Adipocyte (in vitro differentiated cells): Measurements from ENCODE around the gene PLA2R1.

Experiments
- DNase-seq: peaks from one replicate; pipeline ENCODE4 v3.0.0-alpha.2; 2015; ENCODE audit warnings: low read depth
- H3K27me3 ChIP-seq: replicated peaks from 2 replicates; pipeline ENCODE4 v1.7.0; 2013; ENCODE audit warnings: mild to moderate bottlenecking, low read length, moderate library complexity; ENCODE audit not compliant: control insufficient read depth, insufficient read depth
- H3K36me3 ChIP-seq: 2 replicates; pipeline ENCODE4 v1.7.0; 2013; ENCODE audit warnings: low read length, mild to moderate bottlenecking, moderate library complexity; ENCODE audit not compliant: control insufficient read depth, insufficient read depth, severe bottlenecking
- H3K4me1 ChIP-seq: 2 replicates; pipeline ENCODE4 v1.7.0; 2013; ENCODE audit warnings: mild to moderate bottlenecking, low read length, moderate library complexity; ENCODE audit not compliant: control insufficient read depth, insufficient read depth
- H3K4me3 ChIP-seq: 2 replicates; pipeline ENCODE4 v1.7.0; 2013; ENCODE audit warnings: mild to moderate bottlenecking, low read length, moderate library complexity
- H3K9ac ChIP-seq: 2 replicates; pipeline ENCODE4 v1.7.0; 2013; ENCODE audit warnings: mild to moderate bottlenecking, low read length, moderate library complexity
- H3K9me3 ChIP-seq: 2 replicates; pipeline ENCODE4 v1.7.0; 2013; ENCODE audit warnings: mild to moderate bottlenecking, low read length, moderate library complexity; ENCODE audit not compliant: control insufficient read depth

Gene PLA2R1

DNA sequence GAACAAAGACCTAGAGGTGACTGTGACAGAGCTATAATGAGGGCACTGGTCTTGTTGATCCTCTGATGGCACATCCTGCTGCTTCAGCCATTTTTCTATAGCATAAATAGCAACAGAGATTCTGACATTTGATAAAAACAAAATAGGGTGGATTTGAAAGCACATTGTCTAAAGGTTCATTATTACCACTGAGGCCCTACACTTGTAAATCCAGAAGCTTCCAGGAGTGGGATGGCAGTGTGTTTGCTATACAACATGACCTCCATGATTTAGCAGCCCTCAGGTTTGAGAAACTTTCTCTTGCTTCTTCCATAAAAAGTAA lies 171.2 kb downstream of the PLA2R1 start:
- Histone ChIP-seq H3K27me3 (no peaks in the 10 kb centered on the region), H3K4me3 (no peak overlapping the region), H3K9ac (no peak overlapping the region), H3K4me1 (peaks cover 18% of the 10 kb centered on the region), H3K36me3 (no peaks in the 10 kb centered on the region), H3K9me3 (no peaks in the 10 kb centered on the region)
- DNase-seq: no peak

DNA sequence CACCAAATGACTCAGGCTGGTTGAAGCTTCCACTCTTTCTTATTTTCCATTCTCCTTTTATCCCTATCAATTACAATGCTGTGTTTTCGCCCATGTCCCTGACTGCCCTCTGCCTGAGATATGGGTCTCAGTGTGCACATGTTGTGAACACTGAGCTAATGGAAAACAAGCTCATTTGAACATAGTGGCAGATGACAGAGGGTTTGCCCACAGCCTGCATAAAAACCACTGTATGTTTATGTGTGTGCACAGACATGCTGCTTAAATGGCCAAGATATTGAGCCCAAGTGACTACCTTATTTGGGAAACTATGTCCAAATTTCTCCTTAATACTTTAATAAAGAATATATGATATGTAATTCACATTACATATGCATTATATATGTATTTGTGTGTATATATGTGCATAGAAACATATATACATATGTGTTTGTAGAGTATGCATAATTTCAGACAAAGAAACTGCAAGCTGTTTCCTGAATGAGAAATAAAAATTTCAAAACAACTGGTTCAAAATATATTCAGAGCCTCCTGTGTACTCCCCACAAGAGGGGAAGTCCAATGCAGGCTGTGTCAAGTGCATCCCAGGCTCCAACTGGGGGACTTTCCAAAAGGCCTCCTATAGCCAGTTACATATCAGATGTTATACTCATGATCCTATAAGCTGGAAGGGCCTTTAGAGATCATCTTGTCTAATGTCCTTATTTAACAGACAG lies 171.7 kb downstream of the PLA2R1 start:
- no peaks in the 10 kb centered on the region for H3K36me3 ChIP-seq
- no peak overlapping the region for H3K9ac ChIP-seq
- H3K9me3 ChIP-seq: no peaks in the 10 kb centered on the region
- no peaks in the 10 kb centered on the region for H3K27me3 ChIP-seq
- peaks cover 18% of the 10 kb centered on the region for H3K4me1 ChIP-seq
- DNase-seq: no peak
- no peak overlapping the region for H3K4me3 ChIP-seq

- Histone ChIP-seq H3K27me3 (no peaks in the 10 kb centered on the region), H3K36me3 (no peaks in the 10 kb centered on the region), H3K9me3 (no peaks in the 10 kb centered on the region), H3K4me1 (peaks cover 10% of the 10 kb centered on the region), H3K4me3 (no peak overlapping the region), H3K9ac (no peak overlapping the region)
- no peak for DNase-seq
Measured at GRCh38 chr2:159882130-159882745, 180.2 kb downstream of the PLA2R1 start.
